Caco-2 (cell line): ENCODE data around the gene OSM. TPM values are rescaled to one million over a fixed set of nuclear protein-coding genes. Genes with fewer than 3 reads are reported as not detected.

Experiments used
- BruUV-seq: library from RNA; stranded (reverse); fragments of 400-500 nt; replicated peaks from 2 replicates; lab custom pipeline; 2021; lab: Mats Ljungman, UMichigan
- CTCF ChIA-PET: fragments of 300-600 bp; sonication (Branson Sonifier 250); formaldehyde crosslinking; loops from one replicate; lab custom pipeline; 2022; ENCODE audit warnings: antibody characterized with exemption; lab: Charles Lee
- POLR2A ChIA-PET: fragments of 300-600 bp; sonication (Branson Sonifier 250); formaldehyde crosslinking; loops from one replicate; lab custom pipeline; 2022; ENCODE audit warnings: antibody characterized with exemption; lab: Charles Lee
- DNase-seq, 2 experiments: peaks; one replicate each; pipeline versions ENCODE4 v3.0.0 to v3.0.0-alpha.2; 2020 to 2022
- H3K27me3 ChIP-seq: replicated peaks from 2 replicates; pipeline ENCODE4 v1.6.0; 2011; ENCODE audit warnings: low read length; ENCODE audit not compliant: control insufficient read depth, insufficient read depth
- H3K36me3 ChIP-seq: 2 replicates; pipeline ENCODE4 v1.5.1; 2011; ENCODE audit warnings: low read length; ENCODE audit not compliant: control insufficient read depth, insufficient read depth
- H3K4me1 ChIP-seq: fragments of 250-450 bp; sonication (Bioruptor Pico); 2 replicates; pipeline ENCODE4 v1.5.1; 2020; ENCODE audit warnings: mild to moderate bottlenecking
- H3K4me3 ChIP-seq: 2 replicates; pipeline ENCODE4 v1.5.1; 2011; ENCODE audit warnings: low read depth, mild to moderate bottlenecking, control low read depth, low read length
- H3K9me3 ChIP-seq: fragments of 250-450 bp; sonication (Bioruptor Pico); 2 replicates; pipeline ENCODE4 v1.5.1; 2020; ENCODE audit warnings: mild to moderate bottlenecking, moderate library complexity
- H3K27ac Mint-ChIP-seq: one replicate; pipeline ENCODE4 v1.8.0; 2022; ENCODE audit warnings: mixed read lengths; ENCODE audit not compliant: unreplicated experiment
- H3K27me3 Mint-ChIP-seq: one replicate; pipeline ENCODE4 v1.8.0; 2022; ENCODE audit warnings: mixed read lengths; ENCODE audit not compliant: insufficient read depth, unreplicated experiment
- H3K36me3 Mint-ChIP-seq: one replicate; pipeline ENCODE4 v1.8.0; 2022; ENCODE audit warnings: mild to moderate bottlenecking, mixed read lengths; ENCODE audit not compliant: insufficient read depth, unreplicated experiment
- H3K4me1 Mint-ChIP-seq: one replicate; pipeline ENCODE4 v1.8.0; 2022; ENCODE audit warnings: low read depth, mixed read lengths; ENCODE audit not compliant: unreplicated experiment
- H3K4me3 Mint-ChIP-seq: one replicate; pipeline ENCODE4 v1.8.0; 2022; ENCODE audit warnings: mild to moderate bottlenecking, moderate library complexity, mixed read lengths; ENCODE audit not compliant: unreplicated experiment
- H3K9me3 Mint-ChIP-seq: one replicate; pipeline ENCODE4 v1.8.0; 2022; ENCODE audit warnings: mixed read lengths; ENCODE audit not compliant: unreplicated experiment
- CTCF ChIP-seq, 2 experiments: fragments of 200-600 bp in 1 of 2; IDR thresholded peaks; 1 replicate in 1 of 2; 2 replicates in 1 of 2; pipeline versions ENCODE4 v1.5.1 to v1.8.0; 2011 to 2022; ENCODE audit warnings: antibody characterized with exemption in 1 of 2, control low read depth in 1 of 2, inconsistent platforms in 1 of 2, low read depth in 1 of 2, low read length in 1 of 2, mild to moderate bottlenecking in 1 of 2, moderate library complexity in 1 of 2; ENCODE audit not compliant: insufficient read depth in 1 of 2, severe bottlenecking in 1 of 2, unreplicated experiment in 1 of 2
- intact Hi-C: fragments of 100-400 bp; cut with micrococcal nuclease; formaldehyde crosslinking; loops from one replicate; pipeline ENCODE4 v1.10.0; 2022; ENCODE audit not compliant: unreplicated experiment
- total RNA-seq: library from RNA; stranded (reverse); gene quantifications from 2 replicates; pipeline ENCODE4 v1.2.3, GENCODE V29; 2022

Gene OSM
- total RNA-seq, 1 experiment from 2014 or later, result not detected

- H3K4me3 Mint-ChIP-seq, result no peak overlapping the region
- H3K27me3 ChIP-seq, result no peaks in the 10 kb centered on the region
- ChIA-PET CTCF (no interaction called here), POLR2A (no interaction called here)
- H3K4me1 ChIP-seq, result peaks cover 4% of the 10 kb centered on the region; the same call in 1 of the 2 replicates
- H3K4me3 ChIP-seq, result no peak overlapping the region
- no peaks in the 10 kb centered on the region for H3K27me3 Mint-ChIP-seq
- intact Hi-C loops, result loop anchor here (5.0 to 10.0 kb wide), 2 partner anchors 68 to 200 kb away; no protein-coding TSS in a partner anchor
- no TSS peak for BruUV-seq
- H3K36me3 Mint-ChIP-seq, result no peaks in the 10 kb centered on the region
- H3K9me3 ChIP-seq, result no peaks in the 10 kb centered on the region
- H3K27ac Mint-ChIP-seq, result no peak overlapping the region
- H3K4me1 Mint-ChIP-seq, result peaks cover 11% of the 10 kb centered on the region
- TF ChIP-seq CTCF (IDR thresholded peaks at IDR 0.05; ENCODE audit: insufficient read depth in 1 of 2, low read depth in 1 of 2, low read length in 1 of 2, severe bottlenecking in 1 of 2, unreplicated experiment in 1 of 2), result no peak
- no peak for DNase-seq
- H3K36me3 ChIP-seq, result no peaks in the 10 kb centered on the region; the same call in 1 of the 2 replicates
- no peaks in the 10 kb centered on the region for H3K9me3 Mint-ChIP-seq
These were observed 18.0 kb upstream of the OSM start for GRCh38 chr22:30284666-30285065.

- H3K4me1 Mint-ChIP-seq, result peaks cover 11% of the 10 kb centered on the region
- Histone ChIP-seq H3K27me3 (no peaks in the 10 kb centered on the region), H3K4me3 (no peak overlapping the region), H3K36me3 (no peaks in the 10 kb centered on the region; the same call in 1 of the 2 replicates), H3K4me1 (peaks cover 4% of the 10 kb centered on the region; the same call in 1 of the 2 replicates), H3K9me3 (no peaks in the 10 kb centered on the region)
- ChIA-PET CTCF (no interaction called here), POLR2A (no interaction called here)
- intact Hi-C loops, result loop anchor here (10.0 kb wide), 1 partner anchor 201 kb away; no protein-coding TSS in a partner anchor
- no peak overlapping the region for H3K27ac Mint-ChIP-seq
- DNase-seq, result no peak
- TF ChIP-seq CTCF (IDR thresholded peaks at IDR 0.05; ENCODE audit: insufficient read depth in 1 of 2, low read depth in 1 of 2, low read length in 1 of 2, severe bottlenecking in 1 of 2, unreplicated experiment in 1 of 2), result no peak
- no peaks in the 10 kb centered on the region for H3K9me3 Mint-ChIP-seq
- H3K4me3 Mint-ChIP-seq, result no peak overlapping the region
- no peaks in the 10 kb centered on the region for H3K36me3 Mint-ChIP-seq
- no peaks in the 10 kb centered on the region for H3K27me3 Mint-ChIP-seq
- no TSS peak for BruUV-seq
These were observed 17.5 kb upstream of the OSM start for GRCh38 chr22:30284172-30284571.

- BruUV-seq, result no TSS peak
- H3K9me3 Mint-ChIP-seq, result no peaks in the 10 kb centered on the region
- no peak overlapping the region for H3K27ac Mint-ChIP-seq
- H3K36me3 Mint-ChIP-seq, result no peaks in the 10 kb centered on the region
- H3K4me3 Mint-ChIP-seq, result no peak overlapping the region
- ChIA-PET CTCF (interaction anchor here (0.7 kb wide), 1 partner anchor 69 kb away, joined by 4 read pairs; no protein-coding TSS in a partner anchor), POLR2A (no interaction called here)
- intact Hi-C loops, result loop anchor here (10.0 kb wide), 1 partner anchor 201 kb away; no protein-coding TSS in a partner anchor
- no peak for TF ChIP-seq CTCF (IDR thresholded peaks at IDR 0.05; ENCODE audit: insufficient read depth in 1 of 2, low read depth in 1 of 2, low read length in 1 of 2, severe bottlenecking in 1 of 2, unreplicated experiment in 1 of 2)
- Histone ChIP-seq H3K36me3 (no peaks in the 10 kb centered on the region; the same call in 1 of the 2 replicates), H3K9me3 (no peaks in the 10 kb centered on the region), H3K27me3 (no peaks in the 10 kb centered on the region), H3K4me1 (peaks cover 5% of the 10 kb centered on the region), H3K4me3 (no peak overlapping the region)
- no peak for DNase-seq
- peaks cover 13% of the 10 kb centered on the region for H3K4me1 Mint-ChIP-seq
- no peaks in the 10 kb centered on the region for H3K27me3 Mint-ChIP-seq
These were observed 16.7 kb upstream of the OSM start for GRCh38 chr22:30283342-30283741.
